GM19025 (cell line): ENCODE data around the gene CCNQ.

Source experiments
- ATAC-seq: cut with Tn5 transposase; IDR thresholded peaks from one replicate; pipeline ENCODE4 v1.9.1; 2021; ENCODE audit warnings: mild to moderate bottlenecking, low read depth, moderate library complexity; ENCODE audit not compliant: unreplicated experiment

Gene CCNQ

GRCh38 chrX:153599192-153600031 is 473 bp upstream of the CCNQ start:
- ATAC-seq = peak; percentile 84

GRCh38 chrX:153596981-153597750 is 1.8 kb downstream of the CCNQ start:
- no peak for ATAC-seq

GRCh38 chrX:153595859-153596857 is 2.8 kb downstream of the CCNQ start:
- no peak for ATAC-seq

- ATAC-seq = no peak
Observed at GRCh38 chrX:153595387-153595786, 3.6 kb downstream of the CCNQ start.

GRCh38 chrX:153593811-153594500 is 5.0 kb downstream of the CCNQ start:
- ATAC-seq = no peak

- ATAC-seq = no peak
Observed at GRCh38 chrX:153592966-153593688, 5.8 kb downstream of the CCNQ start.

- ATAC-seq = no peak
Observed at GRCh38 chrX:153592091-153592833, 6.7 kb downstream of the CCNQ start.

- ATAC-seq = no peak
Observed at GRCh38 chrX:153590961-153591956, 7.7 kb downstream of the CCNQ start.

- ATAC-seq = no peak
Observed at GRCh38 chrX:153588782-153589446, 10.0 kb downstream of the CCNQ start.

GRCh38 chrX:153588021-153588781 is 10.7 kb downstream of the CCNQ start:
- no peak for ATAC-seq

- ATAC-seq = no peak
Observed at GRCh38 chrX:153587342-153587741, 11.6 kb downstream of the CCNQ start.

- ATAC-seq = no peak
Observed at GRCh38 chrX:153585827-153586226, 13.1 kb downstream of the CCNQ start.

- no peak for ATAC-seq
Observed at GRCh38 chrX:153583433-153583832, 15.5 kb downstream of the CCNQ start.

GRCh38 chrX:153582896-153583295 is 16.0 kb downstream of the CCNQ start:
- peak; percentile 100 for ATAC-seq

- no peak for ATAC-seq
Observed at GRCh38 chrX:153580700-153581386, 18.1 kb downstream of the CCNQ start.

- ATAC-seq = no peak
Observed at GRCh38 chrX:153578889-153579288, 20.1 kb downstream of the CCNQ start.
